HEK293 (cell line): Measurements from ENCODE around the gene GLDC.

ENCODE experiments used
- ZNF146 ChIP-seq: fragments of 450-650 bp; formaldehyde crosslinking; IDR thresholded peaks from 2 replicates; pipeline ENCODE4 v1.5.1; 2016; ENCODE audit warnings: missing biosample characterization, missing genetic modification characterization
- ZNF391 ChIP-seq: fragments of 450-650 bp; formaldehyde crosslinking; IDR thresholded peaks from 2 replicates; pipeline ENCODE4 v1.5.1; 2016; ENCODE audit warnings: low read depth, missing biosample characterization, missing genetic modification characterization, borderline replicate concordance
- TF ChIP-seq, protein P1 (sequence below): fragments of 450-650 bp; formaldehyde crosslinking; IDR thresholded peaks from 2 replicates; pipeline ENCODE4 v1.5.1; 2017; ENCODE audit warnings: missing biosample characterization, missing genetic modification characterization

- TF ChIP-seq, protein P1, sequence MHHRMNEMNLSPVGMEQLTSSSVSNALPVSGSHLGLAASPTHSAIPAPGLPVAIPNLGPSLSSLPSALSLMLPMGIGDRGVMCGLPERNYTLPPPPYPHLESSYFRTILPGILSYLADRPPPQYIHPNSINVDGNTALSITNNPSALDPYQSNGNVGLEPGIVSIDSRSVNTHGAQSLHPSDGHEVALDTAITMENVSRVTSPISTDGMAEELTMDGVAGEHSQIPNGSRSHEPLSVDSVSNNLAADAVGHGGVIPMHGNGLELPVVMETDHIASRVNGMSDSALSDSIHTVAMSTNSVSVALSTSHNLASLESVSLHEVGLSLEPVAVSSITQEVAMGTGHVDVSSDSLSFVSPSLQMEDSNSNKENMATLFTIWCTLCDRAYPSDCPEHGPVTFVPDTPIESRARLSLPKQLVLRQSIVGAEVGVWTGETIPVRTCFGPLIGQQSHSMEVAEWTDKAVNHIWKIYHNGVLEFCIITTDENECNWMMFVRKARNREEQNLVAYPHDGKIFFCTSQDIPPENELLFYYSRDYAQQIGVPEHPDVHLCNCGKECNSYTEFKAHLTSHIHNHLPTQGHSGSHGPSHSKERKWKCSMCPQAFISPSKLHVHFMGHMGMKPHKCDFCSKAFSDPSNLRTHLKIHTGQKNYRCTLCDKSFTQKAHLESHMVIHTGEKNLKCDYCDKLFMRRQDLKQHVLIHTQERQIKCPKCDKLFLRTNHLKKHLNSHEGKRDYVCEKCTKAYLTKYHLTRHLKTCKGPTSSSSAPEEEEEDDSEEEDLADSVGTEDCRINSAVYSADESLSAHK (tag by site-specific recombination), result no peak
- no peak for TF ChIP-seq ZNF391 (tag by site-specific recombination)
- no peak for TF ChIP-seq ZNF146 (tag by site-specific recombination)
Measured at GRCh38 chr9:6671416-6671815, 25.9 kb upstream of the GLDC start.
